Peyer's patch (tissue), 4 donors: ENCODE results near the gene USF1.

Experiments
- POLR2A ChIP-seq, 2 donors: fragments of 450-650 bp; IDR thresholded peaks; one replicate each; pipeline ENCODE4 v1.5.1; 2017; ENCODE audit warnings: antibody characterized with exemption in 2 of 2, mild to moderate bottlenecking in 2 of 2, moderate library complexity in 2 of 2
- TF ChIP-seq, protein P1 (sequence below), 6 experiments: fragments of 450-650 bp in 4 of 6; fragments of 200-600 bp in 2 of 6; sonication (generic) in 1 of 6; IDR thresholded peaks; one replicate each; pipeline ENCODE4 v1.5.1; 2017 to 2019; ENCODE audit warnings: antibody characterized with exemption in 6 of 6, mild to moderate bottlenecking in 3 of 6, moderate library complexity in 1 of 6

- peak; percentile 71 to 74 for TF ChIP-seq POLR2A (IDR thresholded peaks at IDR 0.05)
- TF ChIP-seq, protein P1, sequence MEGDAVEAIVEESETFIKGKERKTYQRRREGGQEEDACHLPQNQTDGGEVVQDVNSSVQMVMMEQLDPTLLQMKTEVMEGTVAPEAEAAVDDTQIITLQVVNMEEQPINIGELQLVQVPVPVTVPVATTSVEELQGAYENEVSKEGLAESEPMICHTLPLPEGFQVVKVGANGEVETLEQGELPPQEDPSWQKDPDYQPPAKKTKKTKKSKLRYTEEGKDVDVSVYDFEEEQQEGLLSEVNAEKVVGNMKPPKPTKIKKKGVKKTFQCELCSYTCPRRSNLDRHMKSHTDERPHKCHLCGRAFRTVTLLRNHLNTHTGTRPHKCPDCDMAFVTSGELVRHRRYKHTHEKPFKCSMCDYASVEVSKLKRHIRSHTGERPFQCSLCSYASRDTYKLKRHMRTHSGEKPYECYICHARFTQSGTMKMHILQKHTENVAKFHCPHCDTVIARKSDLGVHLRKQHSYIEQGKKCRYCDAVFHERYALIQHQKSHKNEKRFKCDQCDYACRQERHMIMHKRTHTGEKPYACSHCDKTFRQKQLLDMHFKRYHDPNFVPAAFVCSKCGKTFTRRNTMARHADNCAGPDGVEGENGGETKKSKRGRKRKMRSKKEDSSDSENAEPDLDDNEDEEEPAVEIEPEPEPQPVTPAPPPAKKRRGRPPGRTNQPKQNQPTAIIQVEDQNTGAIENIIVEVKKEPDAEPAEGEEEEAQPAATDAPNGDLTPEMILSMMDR (IDR thresholded peaks at IDR 0.05): no peak
These were observed 655 bp downstream of the USF1 start for GRCh38 chr1:161044908-161045735.
